Endothelial cell of umbilical vein (primary cell): ENCODE measurements around the gene COL4A2.

Experiments
- CTCF ChIP-seq, 2 donors: IDR thresholded peaks; 1 replicate in 1 of 2; 2 replicates in 1 of 2; pipeline ENCODE4 v1.5.1; 2011; ENCODE audit warnings: low read length in 2 of 2, mild to moderate bottlenecking in 2 of 2, moderate library complexity in 2 of 2, control low read depth in 1 of 2, inconsistent platforms in 1 of 2, low read depth in 1 of 2; ENCODE audit not compliant: insufficient read depth in 1 of 2; ENCODE audit errors: extremely low read depth in 1 of 2
- GATA2 ChIP-seq: IDR thresholded peaks from 2 replicates; pipeline ENCODE4 v1.7.0; 2011; ENCODE audit warnings: low read depth, mild to moderate bottlenecking, moderate library complexity, mixed read lengths, low read length; ENCODE audit not compliant: insufficient read length, insufficient read depth

GRCh38 chr13:110257408-110257807 lies 49.7 kb upstream of the COL4A2 start:
- no peak for TF ChIP-seq CTCF (IDR thresholded peaks at IDR 0.05; ENCODE audit: extremely low read depth in 1 of 2, insufficient read depth in 1 of 2, low read depth in 1 of 2, low read length in 2 of 2)
- TF ChIP-seq GATA2 = no peak
